HG03103 (cell line): ENCODE measurements around the gene TMPRSS6.

Experiments
- ATAC-seq: cut with Tn5 transposase; IDR thresholded peaks from one replicate; pipeline ENCODE4 v1.9.1; 2021; ENCODE audit warnings: low read depth; ENCODE audit not compliant: unreplicated experiment

Gene TMPRSS6

GRCh38 chr22:37141476-37141875, 32.0 kb upstream of the TMPRSS6 start:
- ATAC-seq: no peak

GRCh38 chr22:37140686-37141323, 31.3 kb upstream of the TMPRSS6 start:
- no peak for ATAC-seq

GRCh38 chr22:37139762-37140161, 30.2 kb upstream of the TMPRSS6 start:
- no peak for ATAC-seq

GRCh38 chr22:37138849-37139561, 29.5 kb upstream of the TMPRSS6 start:
- no peak for ATAC-seq

GRCh38 chr22:37137903-37138665, 28.6 kb upstream of the TMPRSS6 start:
- no peak for ATAC-seq

GRCh38 chr22:37137131-37137530, 27.6 kb upstream of the TMPRSS6 start:
- no peak for ATAC-seq

- ATAC-seq: no peak
Observed at GRCh38 chr22:37135023-37135422, 25.5 kb upstream of the TMPRSS6 start.

- ATAC-seq: no peak
Observed at GRCh38 chr22:37133304-37134018, 23.9 kb upstream of the TMPRSS6 start.

GRCh38 chr22:37132773-37133172, 23.3 kb upstream of the TMPRSS6 start:
- no peak for ATAC-seq

GRCh38 chr22:37129866-37130441, 20.4 kb upstream of the TMPRSS6 start:
- no peak for ATAC-seq

- no peak for ATAC-seq
Observed at GRCh38 chr22:37128555-37129281, 19.2 kb upstream of the TMPRSS6 start.

GRCh38 chr22:37127350-37127878, 17.9 kb upstream of the TMPRSS6 start:
- no peak for ATAC-seq

- no peak for ATAC-seq
Observed at GRCh38 chr22:37126882-37127281, 17.4 kb upstream of the TMPRSS6 start.

- ATAC-seq: no peak
Observed at GRCh38 chr22:37126383-37126782, 16.9 kb upstream of the TMPRSS6 start.

- no peak for ATAC-seq
Observed at GRCh38 chr22:37123649-37124048, 14.1 kb upstream of the TMPRSS6 start.

GRCh38 chr22:37122598-37123180, 13.2 kb upstream of the TMPRSS6 start:
- no peak for ATAC-seq

- no peak for ATAC-seq
Observed at GRCh38 chr22:37121887-37122591, 12.5 kb upstream of the TMPRSS6 start.

- no peak for ATAC-seq
Observed at GRCh38 chr22:37120569-37121340, 11.2 kb upstream of the TMPRSS6 start.
